LoVo (cell line): ENCODE measurements around the gene ADIPOR2.

Source experiments
- DNase-seq: peaks from one replicate; pipeline ENCODE4 v3.0.0-alpha.2; 2016; ENCODE audit warnings: low spot score

The ADIPOR2 gene

DNA sequence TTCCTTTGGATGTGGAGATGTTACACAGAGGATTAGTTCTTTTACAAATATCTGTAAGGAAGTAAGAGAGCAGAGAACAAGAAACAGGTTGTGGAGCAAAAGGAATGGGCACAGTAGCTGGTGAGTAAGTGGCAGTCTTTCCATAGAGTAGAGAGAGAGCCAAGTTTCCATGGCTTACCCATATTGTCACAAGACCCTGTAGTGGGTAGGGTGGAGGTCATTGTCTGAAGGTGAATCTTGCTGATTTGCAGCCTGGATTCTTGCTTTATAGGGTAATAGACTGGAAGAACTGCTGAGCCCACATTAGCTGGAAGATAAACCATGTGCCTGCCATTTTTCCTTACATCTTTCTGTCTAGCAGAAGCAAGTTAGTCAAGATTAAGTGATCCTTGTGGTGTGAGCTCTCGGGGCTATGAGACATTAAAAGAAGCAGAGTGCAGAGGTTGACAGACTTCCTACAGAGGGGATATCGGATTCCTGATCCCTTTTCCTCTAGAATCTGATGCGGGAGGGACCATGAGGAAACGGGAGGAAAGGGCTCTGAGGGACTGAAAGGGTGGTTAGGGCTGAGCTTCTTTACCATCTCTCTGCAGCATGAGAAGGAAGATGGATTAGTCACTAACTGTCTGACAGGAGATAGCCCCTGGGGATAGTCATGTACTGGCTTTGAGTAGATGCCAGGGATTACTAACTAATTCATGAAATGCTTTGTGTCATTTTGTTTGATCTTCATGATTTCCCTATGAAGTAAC, 85.5 kb downstream of the ADIPOR2 start:
- DNase-seq = no peak

GRCh38 chr12:1777798-1778197, 86.9 kb downstream of the ADIPOR2 start:
- no peak for DNase-seq

- no peak for DNase-seq
Measured at GRCh38 chr12:1778911-1779310, 88.0 kb downstream of the ADIPOR2 start.

- DNase-seq = no peak
Measured at GRCh38 chr12:1779783-1780182, 88.9 kb downstream of the ADIPOR2 start.

DNA sequence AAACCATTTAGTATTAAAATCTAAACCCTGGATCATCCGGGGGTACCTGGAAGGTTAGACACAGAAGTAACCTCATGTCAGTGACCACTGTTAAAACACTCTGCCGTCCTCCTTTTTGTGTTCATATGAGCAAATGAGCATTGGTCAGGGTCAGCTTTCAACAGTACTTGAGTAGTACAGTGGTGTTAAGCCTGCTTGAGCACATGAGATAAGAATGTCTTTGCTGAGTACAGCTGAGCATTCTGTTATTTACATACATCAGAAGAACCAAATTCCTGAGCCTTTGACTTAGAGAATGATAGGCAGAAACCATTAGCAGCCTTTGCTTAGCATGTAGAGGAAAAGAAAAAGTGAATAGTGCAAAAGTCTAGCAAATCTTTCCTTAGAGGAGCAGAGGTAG, 90.9 kb downstream of the ADIPOR2 start:
- DNase-seq = no peak

- no peak for DNase-seq
Measured at GRCh38 chr12:1782215-1782614, 91.3 kb downstream of the ADIPOR2 start.

DNA sequence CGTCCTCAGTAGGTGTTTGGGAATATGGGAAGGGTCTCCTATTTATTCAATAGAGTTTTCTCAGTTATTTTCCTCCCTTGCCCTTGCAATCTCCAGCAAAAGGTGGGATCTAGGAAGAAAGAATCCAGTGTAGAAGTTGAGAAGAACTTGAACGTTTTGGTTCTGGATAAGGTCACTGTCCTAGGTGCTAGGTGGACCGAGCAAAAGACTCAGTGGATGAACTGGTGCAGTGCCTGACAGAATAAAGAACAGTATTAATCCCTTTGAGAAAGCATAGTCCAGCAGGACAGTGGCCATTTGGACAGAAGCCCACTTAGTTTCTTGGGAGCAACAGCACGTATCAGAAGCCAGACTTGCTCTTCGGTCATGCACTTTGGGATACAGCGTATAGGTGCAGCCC, 96.8 kb downstream of the ADIPOR2 start:
- DNase-seq = no peak

DNA sequence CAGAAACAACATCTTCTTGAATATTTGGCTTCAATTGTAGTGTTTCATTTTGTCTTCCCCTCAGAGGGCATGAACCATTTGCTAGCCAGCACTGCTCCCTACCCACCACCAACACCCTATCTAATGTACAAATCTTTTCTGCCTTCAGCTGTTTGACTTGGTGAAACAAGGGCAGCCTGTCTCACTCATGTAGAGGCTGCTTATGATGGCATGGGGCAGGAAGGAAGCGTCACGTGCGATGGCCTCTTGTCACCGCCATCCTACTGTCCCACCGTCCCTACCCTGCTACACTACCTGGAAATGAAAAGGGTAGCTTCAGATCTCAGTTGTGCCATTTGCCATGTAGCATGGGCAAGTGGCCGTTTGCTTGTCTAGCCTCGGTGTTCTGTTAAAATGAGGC, 99.6 kb downstream of the ADIPOR2 start:
- no peak for DNase-seq

DNA sequence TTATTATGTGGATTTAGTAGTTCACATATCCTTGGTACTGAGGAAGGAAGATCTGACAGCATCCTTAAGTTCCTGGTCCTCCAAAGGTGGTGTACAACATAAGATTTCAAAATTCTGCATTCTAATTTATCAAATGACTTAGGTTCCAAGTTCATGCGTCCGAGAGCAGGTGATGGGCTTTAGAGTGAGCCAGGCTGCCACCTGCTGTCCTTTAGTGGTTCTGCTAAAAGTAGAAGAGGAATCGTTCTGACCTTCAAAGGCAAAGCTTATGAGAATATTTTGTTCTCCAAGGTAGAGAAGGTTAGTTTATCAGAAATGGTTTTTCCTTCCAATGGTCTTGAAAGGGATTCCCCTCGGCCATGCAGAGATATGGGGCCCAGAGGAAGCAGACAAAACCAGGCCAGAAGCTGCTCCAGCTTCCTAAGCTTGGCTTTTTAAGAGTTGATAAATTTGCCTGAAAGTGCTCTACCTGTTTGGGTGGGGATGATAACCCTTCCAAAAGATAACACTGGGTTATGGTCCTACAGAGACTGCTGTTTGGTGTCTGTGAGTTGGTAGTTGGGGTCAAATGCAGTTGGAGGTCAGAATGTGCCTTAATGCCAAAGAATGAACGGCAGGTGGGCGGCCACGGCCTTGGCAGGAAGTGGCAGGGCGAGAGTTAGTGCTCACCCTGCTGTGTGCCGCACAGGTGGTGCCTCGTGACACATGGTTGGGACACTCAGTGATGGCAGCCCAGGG, 100.4 kb downstream of the ADIPOR2 start:
- peak; percentile 62 for DNase-seq

- no peak for DNase-seq
Measured at GRCh38 chr12:1792406-1792805, 101.5 kb downstream of the ADIPOR2 start.

DNA sequence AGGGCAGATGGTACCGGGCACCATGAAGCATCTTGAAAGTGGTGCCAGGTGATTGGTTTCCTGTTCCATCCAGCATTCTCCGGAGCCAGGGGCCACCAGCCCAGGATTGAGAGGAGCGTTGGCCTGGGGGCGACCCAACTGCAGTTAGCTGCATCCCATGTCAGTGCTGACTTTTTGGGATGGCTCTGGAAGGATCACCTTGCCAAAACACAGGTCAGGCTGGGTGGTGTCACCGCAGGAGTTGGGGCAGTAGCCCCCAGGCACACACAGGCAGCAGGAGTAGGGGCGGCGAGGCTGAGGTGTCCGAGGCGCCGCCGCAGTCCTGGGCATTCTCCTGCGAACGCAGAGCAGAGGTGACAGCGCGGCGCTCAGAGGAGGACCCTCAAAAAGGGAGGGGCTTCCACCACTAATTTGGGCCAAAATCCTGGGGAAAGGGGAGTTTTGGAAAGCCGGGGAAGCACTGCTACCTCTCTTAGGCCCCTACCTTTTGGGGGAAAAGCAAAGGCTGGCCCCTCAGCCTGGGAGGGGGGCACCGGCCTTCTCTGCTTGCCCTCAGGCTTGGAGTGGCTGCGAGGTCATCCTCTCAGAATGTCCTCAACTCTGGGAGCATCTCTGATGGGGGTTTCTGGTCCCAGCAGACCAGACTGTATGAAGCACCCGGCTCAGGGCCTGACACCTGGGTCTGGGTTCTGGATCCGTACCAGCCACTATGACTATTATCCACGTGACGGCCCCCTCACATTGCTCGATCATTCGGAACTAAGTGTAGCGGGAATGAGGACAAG, 102.7 kb downstream of the ADIPOR2 start:
- DNase-seq = no peak

DNA sequence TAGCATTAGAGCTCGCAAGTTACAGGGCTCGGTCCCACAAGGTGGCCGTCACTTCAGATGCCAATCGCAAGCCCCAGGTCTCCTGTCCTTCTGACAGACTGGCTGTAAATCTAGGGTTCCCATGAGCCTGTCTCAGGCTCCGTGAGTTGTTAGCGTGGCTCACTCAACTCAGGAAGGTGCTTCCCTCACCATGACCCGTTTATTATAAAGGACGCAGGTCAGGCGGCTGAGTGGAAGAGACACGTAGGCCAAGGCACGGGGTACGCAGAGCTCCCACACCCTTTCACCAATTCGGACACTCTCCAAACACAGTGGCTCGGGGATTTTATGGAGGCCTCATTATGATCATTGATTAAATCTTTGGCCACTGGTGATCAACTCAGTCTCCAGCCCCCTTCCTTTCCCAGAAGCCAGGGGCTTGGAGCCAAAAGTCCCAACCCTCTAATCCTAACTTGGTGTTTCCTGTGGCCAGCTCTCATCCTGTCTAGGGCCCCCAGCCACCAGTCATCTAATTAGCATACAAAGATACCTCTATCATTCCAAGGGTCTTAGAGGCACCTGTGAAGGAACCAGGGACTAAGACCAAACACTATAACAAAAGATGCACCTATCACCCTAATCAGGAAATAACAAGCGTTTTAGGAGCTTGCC, 103.7 kb downstream of the ADIPOR2 start:
- no peak for DNase-seq

DNA sequence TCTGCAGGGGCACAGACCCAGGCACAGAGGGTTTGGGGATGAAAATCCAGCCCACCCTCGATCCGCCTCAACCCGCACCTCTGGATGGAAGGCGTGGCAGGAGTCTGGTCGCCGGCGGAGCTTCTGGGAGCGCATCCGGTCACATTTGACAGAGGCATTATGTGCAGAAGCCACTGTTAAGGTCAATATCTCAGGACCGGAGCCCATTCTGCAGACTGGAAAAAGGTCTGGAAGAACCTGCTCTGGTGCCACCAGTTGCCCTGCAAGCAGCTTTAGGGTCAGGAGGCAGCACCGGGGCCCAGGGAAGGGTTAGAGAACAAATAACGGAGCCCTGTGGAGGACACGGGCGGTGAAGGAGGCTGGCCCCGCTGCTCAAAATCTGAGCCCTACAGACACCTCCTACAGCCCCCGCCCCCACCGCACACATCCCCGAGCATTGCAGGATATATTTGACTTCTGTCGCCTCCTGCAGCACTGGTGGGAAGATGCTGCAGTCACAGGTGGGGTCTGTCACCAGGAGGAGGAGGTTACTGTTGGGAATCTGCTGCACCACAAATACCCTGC, 104.4 kb downstream of the ADIPOR2 start:
- DNase-seq = no peak

- DNase-seq = peak; percentile 94
Measured at GRCh38 chr12:1795785-1796514, 105.1 kb downstream of the ADIPOR2 start.

DNA sequence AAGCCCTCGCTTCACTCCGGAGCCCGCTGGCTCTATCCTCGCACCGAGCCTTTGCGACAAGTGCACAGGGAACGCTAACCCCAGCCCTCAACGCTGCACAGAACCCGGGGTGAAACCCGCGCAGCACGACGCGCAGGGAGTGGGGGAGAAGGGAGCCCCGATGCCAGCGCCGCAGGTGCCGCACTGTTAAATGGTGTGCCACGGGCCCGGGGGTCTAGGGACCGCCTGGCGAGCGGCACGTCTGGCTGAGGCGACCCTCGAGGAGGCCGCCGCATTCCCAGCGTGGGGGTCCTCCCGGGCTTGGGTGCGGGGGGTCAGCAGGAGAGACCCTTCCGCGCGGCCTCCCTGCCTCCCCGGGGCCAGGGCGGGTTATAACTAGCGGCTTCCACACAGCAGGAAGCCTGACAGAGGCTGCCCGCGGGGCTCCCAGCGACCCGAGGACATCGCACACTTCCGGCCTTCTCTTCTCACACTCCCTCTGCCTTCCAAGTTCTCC, 105.7 kb downstream of the ADIPOR2 start:
- DNase-seq = peak; percentile 27

GRCh38 chr12:1797011-1797901, 106.4 kb downstream of the ADIPOR2 start:
- no peak for DNase-seq

DNA sequence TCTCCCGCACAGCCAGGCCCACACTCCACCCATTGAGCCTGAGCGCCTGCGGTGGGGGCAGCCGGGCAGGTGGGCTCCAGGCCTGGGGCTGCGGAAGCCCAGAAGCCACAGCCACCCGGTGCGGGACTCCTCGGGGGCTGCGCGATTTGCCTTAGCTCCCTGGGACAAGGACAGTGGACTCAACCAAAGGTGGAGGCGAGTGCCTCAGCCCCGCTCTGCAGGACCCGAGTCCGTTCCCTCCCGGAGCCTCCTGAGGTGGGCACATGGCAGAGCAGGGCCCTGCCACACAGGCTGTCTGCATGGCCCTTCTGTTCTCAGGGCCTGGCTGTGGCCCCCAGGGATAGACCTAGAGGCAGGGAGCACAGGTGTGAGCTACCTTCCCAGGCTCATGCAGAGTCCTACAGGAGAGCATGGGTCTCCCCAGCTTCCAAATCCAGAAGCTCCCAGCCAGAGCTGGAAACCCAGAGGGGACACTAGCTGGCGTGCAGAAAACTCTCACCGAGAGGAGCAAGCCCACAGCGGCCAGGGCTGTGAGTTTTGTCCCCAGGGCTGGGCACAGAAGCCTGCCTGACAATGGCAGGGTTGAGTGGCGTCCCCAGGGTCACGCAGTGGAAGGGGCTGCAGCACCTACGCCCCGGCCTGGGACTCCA, 107.2 kb downstream of the ADIPOR2 start:
- no peak for DNase-seq

- DNase-seq = no peak
Measured at GRCh38 chr12:1798641-1799020, 107.8 kb downstream of the ADIPOR2 start.

DNA sequence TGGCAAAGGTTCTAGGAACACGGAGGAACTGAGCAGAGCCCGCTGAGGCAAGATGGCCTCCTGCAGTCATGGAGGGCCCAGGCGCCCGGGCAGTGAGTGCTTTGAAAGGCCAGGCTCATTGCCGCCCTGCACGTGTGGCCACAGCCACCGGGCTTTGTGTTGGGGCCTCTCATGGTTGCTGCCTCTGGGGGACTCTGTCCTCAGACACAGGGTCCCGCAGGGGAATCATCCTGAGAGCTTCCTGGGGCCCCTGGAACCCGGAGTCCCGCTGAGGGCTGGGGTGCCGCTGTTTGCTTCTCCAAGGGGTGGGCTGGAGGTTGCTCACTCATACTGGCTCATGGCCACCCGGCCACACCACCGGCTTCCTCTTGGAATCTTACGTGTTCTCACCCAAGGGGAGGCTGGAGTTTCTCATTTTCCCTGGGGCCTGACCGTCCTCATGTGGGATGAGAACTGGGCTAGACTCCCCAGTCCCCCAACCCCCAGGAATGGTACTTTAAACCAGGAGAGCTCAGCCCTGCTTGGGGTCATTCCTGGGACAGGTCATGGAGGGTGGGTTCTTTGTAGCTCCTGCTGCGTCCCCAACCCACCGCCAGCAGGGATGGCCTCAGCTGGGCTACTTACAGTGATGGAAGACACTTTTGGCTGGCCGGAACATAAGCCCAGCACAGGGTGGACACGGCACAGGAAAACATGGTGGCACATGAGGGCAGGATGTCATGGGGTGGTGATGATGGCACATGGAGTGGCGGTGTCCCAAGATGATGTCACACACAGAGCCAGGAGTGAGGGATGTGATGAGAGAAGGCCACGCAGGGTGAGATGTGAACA, 108.4 kb downstream of the ADIPOR2 start:
- no peak for DNase-seq
